Spleen (tissue), 11 donors: ENCODE data around the gene FAM199X. TPM values are rescaled to one million over a fixed set of nuclear protein-coding genes. Genes with fewer than 3 reads are reported as not detected.
"Not testable (repeated sequence)": the region's sequence is repeated elsewhere in the genome, so short reads cannot be mapped to it uniquely, and the experiment has no call there.

Experiments used
- DNase-seq: peaks from one replicate; pipeline ENCODE4 v3.0.0-alpha.2; 2020
- H3K27ac ChIP-seq, 8 donors: fragments of 200-600 bp; sonication (generic) in 7 of 8; 1 replicate in 4 of 8; 2 replicates in 4 of 8; pipeline versions ENCODE4 v1.5.0 to v1.8.0; 2016 to 2021; ENCODE audit warnings: inconsistent platforms in 4 of 8, mild to moderate bottlenecking in 4 of 8, moderate library complexity in 1 of 8
- H3K27me3 ChIP-seq, 7 donors: fragments of 200-600 bp; sonication (generic) in 6 of 7; replicated peaks in 1 of 7; 1 replicate in 4 of 7; 2 replicates in 3 of 7; pipeline versions ENCODE4 v1.5.0 to v1.8.0; 2016 to 2021; ENCODE audit warnings: inconsistent platforms in 3 of 7, mild to moderate bottlenecking in 1 of 7
- H3K36me3 ChIP-seq, 6 donors: fragments of 200-600 bp; sonication (generic) in 5 of 6; 1 replicate in 4 of 6; 2 replicates in 2 of 6; pipeline versions ENCODE4 v1.5.0 to v1.8.0; 2016 to 2021; ENCODE audit warnings: inconsistent platforms in 2 of 6
- H3K4me1 ChIP-seq, 6 donors: fragments of 200-600 bp; sonication (generic) in 5 of 6; 1 replicate in 3 of 6; 2 replicates in 3 of 6; pipeline versions ENCODE4 v1.5.0 to v1.8.0; 2016 to 2021; ENCODE audit warnings: inconsistent platforms in 3 of 6
- H3K4me3 ChIP-seq, 8 donors: fragments of 200-600 bp; sonication (generic) in 7 of 8; 1 replicate in 4 of 8; 2 replicates in 4 of 8; pipeline versions ENCODE4 v1.5.0 to v1.8.0; 2016 to 2021; ENCODE audit warnings: inconsistent platforms in 4 of 8, mild to moderate bottlenecking in 4 of 8, moderate library complexity in 2 of 8
- H3K9me3 ChIP-seq, 8 donors: fragments of 200-600 bp; sonication (generic) in 7 of 8; 1 replicate in 4 of 8; 2 replicates in 4 of 8; pipeline versions ENCODE4 v1.5.0 to v1.8.0; 2016 to 2021; ENCODE audit warnings: inconsistent platforms in 4 of 8
- CTCF ChIP-seq, 11 experiments: fragments of 200-600 bp in 7 of 11; fragments of 450-650 bp in 4 of 11; sonication (generic) in 4 of 11; IDR thresholded peaks in 8 of 11; conservative IDR thresholded peaks in 3 of 11; 1 replicate in 7 of 11; 2 replicates in 4 of 11; pipeline versions ENCODE4 v1.4.0 to v1.8.0; 2016 to 2021; ENCODE audit warnings: antibody characterized with exemption in 11 of 11, inconsistent platforms in 4 of 11, mild to moderate bottlenecking in 1 of 11
- POLR2A ChIP-seq, 3 donors: fragments of 450-650 bp; IDR thresholded peaks; one replicate each; pipeline ENCODE4 v1.5.1; 2017; ENCODE audit warnings: antibody characterized with exemption in 3 of 3, mild to moderate bottlenecking in 1 of 3
- POLR2AphosphoS5 ChIP-seq, 3 donors: sonication (generic); formaldehyde crosslinking; IDR thresholded peaks; one replicate each; pipeline ENCODE4 v1.5.1; 2017; ENCODE audit warnings: antibody characterized with exemption in 3 of 3
- WGBS, 5 donors: extraction: QIAGEN DNeasy Blood & Tissue Kit in 3 of 5; methylation state at CpG; one replicate each; pipeline versions ENCODE4 v1.1.5 to v1.1.7; 2013 to 2018; 5-methylcytosine and 5-hydroxymethylcytosine counted together
- intact Hi-C: fragments of 100-400 bp; cut with DNase I; formaldehyde crosslinking; loops from one replicate; pipeline ENCODE4 v1.15.0; 2023; ENCODE audit warnings: low total_unique reads
- polyA plus RNA-seq, 3 donors: library from polyadenylated mRNA; stranded (reverse); fragments of 200-250 nt; gene quantifications; one replicate each; pipeline ENCODE4 v1.2.1, GENCODE V29; 2013
- total RNA-seq, 7 donors: library from RNA; depleted of rRNA in 3 of 7; stranded (reverse); fragments of >200 nt in 3 of 7; fragmentation: NEBNext Ultra II Directional in 4 of 7; extraction: Animal tissue kit (Norgen Biotek cat#: 25700) in 4 of 7; gene quantifications; one replicate each; pipeline versions ENCODE4 v1.1.0 to v1.2.1, GENCODE V29; 2016 to 2021
- donor health status: healthy with polysubstance abuse.
- donor health status: DM: no; HTN: no; CAD: no; lungs with moderate emphysema.
- donor health status: DM: no; HTN: no; CAD: no.
- donor health status: Bipolar disorder and iron deficiency.
- donor health status: healthy.
- donor health status: DM: no; HTN: no; CAD: no.
- donor health status: DM: yes; HTN: yes; CAD: no.

FAM199X gene
- total and polyA plus RNA-seq, 10 donors, result 5.5 to 24.6 (median 16.1) TPM

- intact Hi-C loops, result no loop called here
- no peak for TF ChIP-seq POLR2AphosphoS5 (IDR thresholded peaks at IDR 0.05)
- no peak for TF ChIP-seq POLR2A (IDR thresholded peaks at IDR 0.05)
- TF ChIP-seq CTCF (IDR thresholded peaks at IDR 0.05 in 8 of 11, conservative IDR thresholded peaks at IDR 0.05 in 3 of 11), result no peak
- 71 to 97% (median 90%) methylated on average over 5 of the region's 5 CpGs for WGBS, 5 donors
These were observed 39.3 kb downstream of the FAM199X start for GRCh38 chrX:104205548-104205947.

GRCh38 chrX:104211187-104211586, 44.9 kb downstream of the FAM199X start:
- Histone ChIP-seq H3K36me3 (no peaks in the 10 kb centered on the region), H3K27ac (no peak overlapping the region), H3K4me3 (no peak overlapping the region), H3K4me1 (no peaks in the 10 kb centered on the region), H3K9me3 (no peaks in the 10 kb centered on the region), H3K27me3 (peaks cover 0 to 2% (median 0%) of the 10 kb centered on the region in 7 donors)
- no peak for DNase-seq
- no peak for TF ChIP-seq POLR2A (IDR thresholded peaks at IDR 0.05)
- no peak for TF ChIP-seq CTCF (IDR thresholded peaks at IDR 0.05 in 8 of 11, conservative IDR thresholded peaks at IDR 0.05 in 3 of 11)
- TF ChIP-seq POLR2AphosphoS5 (IDR thresholded peaks at IDR 0.05), result no peak
- WGBS, 5 donors, result 62 to 90% (median 80%) methylated on average over 5 of the region's 5 CpGs
- intact Hi-C loops, result no loop called here

More at GRCh38 chrX:104205548-104205947, 39.3 kb downstream of the FAM199X start:
- H3K4me3 ChIP-seq, result no peak overlapping the region
- H3K27ac ChIP-seq, result no peak overlapping the region
- peaks cover 0 to 21% (median 0%) of the 10 kb centered on the region in 6 donors for H3K36me3 ChIP-seq
- no peaks in the 10 kb centered on the region for H3K4me1 ChIP-seq
- no peak for DNase-seq
- no peaks in the 10 kb centered on the region for H3K9me3 ChIP-seq
- H3K27me3 ChIP-seq, result peaks cover 0 to 5% (median 0%) of the 10 kb centered on the region in 7 donors

- H3K27ac ChIP-seq, H3K4me1 ChIP-seq, H3K36me3 ChIP-seq, H3K9me3 ChIP-seq, H3K4me3 ChIP-seq, intact Hi-C loops, DNase-seq, H3K27me3 ChIP-seq: not testable (repeated sequence)
- WGBS, 5 donors, result 87 to 96% (median 94%) methylated on average over 10 of the region's 10 CpGs
These were observed 63.8 kb downstream of the FAM199X start for GRCh38 chrX:104230060-104230459.

Other genes starting within 250 kb of the FAM199X start
- gene TMSB15B, start 203.8 kb upstream of the FAM199X start, total RNA-seq, result 1 to 10 TPM; 2.0 to 5.4 (median 3.2) TPM
- 1 to 10 TPM; 5.0 to 8.6 (median 7.5) TPM for gene TMSB15B, start 203.8 kb upstream of the FAM199X start, polyA plus RNA-seq
- gene H2BW1, start 152.7 kb upstream of the FAM199X start, total RNA-seq, result not detected
- not detected for gene H2BW1, start 152.7 kb upstream of the FAM199X start, polyA plus RNA-seq
- not detected for gene H2BW2, start 126.5 kb upstream of the FAM199X start, total RNA-seq
- gene H2BW2, start 126.5 kb upstream of the FAM199X start, polyA plus RNA-seq, result not detected
- 1 to 10 TPM in 5 of 7 donors, under 1 TPM in 2; 0.61 to 3.5 (median 1.4) TPM for gene TMSB15C, start 90.2 kb upstream of the FAM199X start, total RNA-seq
- 1 to 10 TPM in 2 of 3 donors, under 1 TPM in 1; 0.77 to 1.3 (median 1.1) TPM for gene TMSB15C, start 90.2 kb upstream of the FAM199X start, polyA plus RNA-seq
- 10 to 100 TPM in 1 of 7 donors, 1 to 10 TPM in 6; 2.0 to 18.6 (median 3.6) TPM for gene ZCCHC18, start 53.9 kb upstream of the FAM199X start, total RNA-seq
- 10 to 100 TPM in 2 of 3 donors, 1 to 10 TPM in 1; 8.8 to 12.0 (median 11.8) TPM for gene ZCCHC18, start 53.9 kb upstream of the FAM199X start, polyA plus RNA-seq
- gene SLC25A53, start 9.4 kb upstream of the FAM199X start, total RNA-seq, result 10 to 100 TPM; 11.5 to 31.7 (median 15.4) TPM
- gene SLC25A53, start 9.4 kb upstream of the FAM199X start, polyA plus RNA-seq, result 1 to 10 TPM; 4.5 to 9.3 (median 5.0) TPM
- gene ESX1, start 88.5 kb downstream of the FAM199X start, total RNA-seq, result not detected
- not detected for gene ESX1, start 88.5 kb downstream of the FAM199X start, polyA plus RNA-seq